T-helper 17 cell (primary cell): ENCODE results near the gene KDM2B. TPM values are rescaled to one million over a fixed set of nuclear protein-coding genes. Genes with fewer than 3 reads are reported as not detected.

ENCODE experiments used
- ATAC-seq: fragments of 150-1000 bp; cut with Tn5 transposase; 2 replicates; pipeline ENCODE4 v1.10.0; 2021; ENCODE audit warnings: mild to moderate bottlenecking, moderate library complexity
- DNase-seq, 3 donors: peaks; one replicate each; pipeline versions ENCODE4 v3.0.0 to v3.0.0-alpha.2; 2020 to 2021
- H3K9me3 ChIP-seq: one replicate; pipeline ENCODE4 v1.7.0; 2013; ENCODE audit warnings: low read length, mild to moderate bottlenecking; ENCODE audit not compliant: control insufficient read depth, poor library complexity, severe bottlenecking
- H3K27ac Mint-ChIP-seq: one replicate; pipeline ENCODE4 v1.8.0; 2022; ENCODE audit warnings: mild to moderate bottlenecking, moderate library complexity, mixed read lengths
- H3K27me3 Mint-ChIP-seq: one replicate; pipeline ENCODE4 v1.8.0; 2022; ENCODE audit warnings: mixed read lengths
- H3K36me3 Mint-ChIP-seq: one replicate; pipeline ENCODE4 v1.8.0; 2022; ENCODE audit warnings: low read depth, mixed read lengths
- H3K4me1 Mint-ChIP-seq: one replicate; pipeline ENCODE4 v1.8.0; 2022; ENCODE audit warnings: mild to moderate bottlenecking, mixed read lengths
- H3K4me3 Mint-ChIP-seq: one replicate; pipeline ENCODE4 v1.8.0; 2022; ENCODE audit warnings: mild to moderate bottlenecking, moderate library complexity, mixed read lengths
- total RNA-seq, 4 donors: library from RNA in 2 of 4; stranded (reverse) in 2 of 4; gene quantifications; one replicate each; pipeline ENCODE4 v1.2.3 and lab custom pipeline; 2022 to 2026

The KDM2B gene
- total RNA-seq, 2 donors from 2014 or later, result 87.6 to 94.0 TPM

DNA sequence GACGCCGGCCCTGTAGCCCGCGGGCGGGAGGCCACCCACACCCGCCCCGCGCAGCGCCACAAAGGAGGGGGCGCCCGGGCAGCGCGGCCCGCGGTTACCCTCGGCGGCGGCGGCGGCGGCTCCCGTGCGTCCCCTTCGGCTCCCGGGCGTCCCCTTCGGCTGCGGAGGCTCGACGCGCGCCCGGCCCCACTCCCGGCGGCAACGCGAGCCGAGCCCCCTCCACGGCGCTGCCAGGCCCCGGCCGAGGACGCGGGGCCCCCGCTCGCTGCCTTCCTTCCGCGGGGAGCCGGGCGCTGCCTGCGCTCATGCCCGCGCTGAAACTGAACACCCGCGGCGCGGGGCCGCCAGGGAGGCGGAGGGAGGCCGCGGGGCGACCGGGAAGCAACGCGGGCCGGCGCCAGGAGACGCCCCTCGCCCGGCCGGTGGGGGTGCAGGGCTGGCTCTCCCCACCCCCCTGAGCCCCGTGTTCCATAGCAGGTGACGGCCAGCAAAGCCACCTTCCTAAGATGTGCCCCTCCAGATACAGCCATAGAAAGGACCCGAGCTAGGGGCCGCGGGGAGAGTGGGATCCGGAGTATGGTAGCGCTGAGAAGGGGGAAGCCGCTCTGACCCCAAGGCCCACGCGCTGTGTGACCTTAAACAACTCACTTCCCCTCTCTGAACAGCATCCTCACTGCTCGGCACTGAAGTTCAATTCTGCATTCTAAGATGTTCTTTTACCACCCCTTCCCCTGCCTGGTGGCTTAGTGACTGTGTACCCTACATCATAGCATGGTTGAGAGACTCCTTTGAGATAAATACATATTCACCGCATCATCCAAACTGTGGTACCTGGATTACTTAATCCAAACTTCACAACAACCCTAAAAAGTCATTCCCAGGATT, 42.8 kb downstream of the KDM2B start:
- Mint-ChIP-seq H3K4me3 (peak overlapping the region; percentile 90), H3K27ac (peak overlapping the region; percentile 91), H3K4me1 (peaks cover 49% of the 10 kb centered on the region), H3K27me3 (no peaks in the 10 kb centered on the region), H3K36me3 (peaks cover 2% of the 10 kb centered on the region)
- H3K9me3 ChIP-seq, result no peaks in the 10 kb centered on the region
- peak in 2 of 3 donors; percentile 37 to 50 for DNase-seq
- ATAC-seq, result peak; percentile 5

GRCh38 chr12:121536899-121537813, 43.7 kb downstream of the KDM2B start:
- DNase-seq (peak; percentile 42 to 53 (median 49)), ATAC-seq (peak; percentile 24)
- peak overlapping the region; percentile 90 for H3K4me3 Mint-ChIP-seq
- peak overlapping the region; percentile 99 for H3K27ac Mint-ChIP-seq
- peaks cover 2% of the 10 kb centered on the region for H3K36me3 Mint-ChIP-seq
- H3K4me1 Mint-ChIP-seq, result peaks cover 46% of the 10 kb centered on the region
- H3K27me3 Mint-ChIP-seq, result no peaks in the 10 kb centered on the region
- H3K9me3 ChIP-seq, result no peaks in the 10 kb centered on the region

GRCh38 chr12:121536054-121536898, 44.5 kb downstream of the KDM2B start:
- Mint-ChIP-seq H3K27ac (peak overlapping the region; percentile 99), H3K4me3 (peak overlapping the region; percentile 90), H3K36me3 (peaks cover 2% of the 10 kb centered on the region), H3K4me1 (peaks cover 46% of the 10 kb centered on the region), H3K27me3 (no peaks in the 10 kb centered on the region)
- H3K9me3 ChIP-seq, result no peaks in the 10 kb centered on the region
- ATAC-seq (peak; percentile 54), DNase-seq (peak; percentile 35 to 50 (median 42))

DNA sequence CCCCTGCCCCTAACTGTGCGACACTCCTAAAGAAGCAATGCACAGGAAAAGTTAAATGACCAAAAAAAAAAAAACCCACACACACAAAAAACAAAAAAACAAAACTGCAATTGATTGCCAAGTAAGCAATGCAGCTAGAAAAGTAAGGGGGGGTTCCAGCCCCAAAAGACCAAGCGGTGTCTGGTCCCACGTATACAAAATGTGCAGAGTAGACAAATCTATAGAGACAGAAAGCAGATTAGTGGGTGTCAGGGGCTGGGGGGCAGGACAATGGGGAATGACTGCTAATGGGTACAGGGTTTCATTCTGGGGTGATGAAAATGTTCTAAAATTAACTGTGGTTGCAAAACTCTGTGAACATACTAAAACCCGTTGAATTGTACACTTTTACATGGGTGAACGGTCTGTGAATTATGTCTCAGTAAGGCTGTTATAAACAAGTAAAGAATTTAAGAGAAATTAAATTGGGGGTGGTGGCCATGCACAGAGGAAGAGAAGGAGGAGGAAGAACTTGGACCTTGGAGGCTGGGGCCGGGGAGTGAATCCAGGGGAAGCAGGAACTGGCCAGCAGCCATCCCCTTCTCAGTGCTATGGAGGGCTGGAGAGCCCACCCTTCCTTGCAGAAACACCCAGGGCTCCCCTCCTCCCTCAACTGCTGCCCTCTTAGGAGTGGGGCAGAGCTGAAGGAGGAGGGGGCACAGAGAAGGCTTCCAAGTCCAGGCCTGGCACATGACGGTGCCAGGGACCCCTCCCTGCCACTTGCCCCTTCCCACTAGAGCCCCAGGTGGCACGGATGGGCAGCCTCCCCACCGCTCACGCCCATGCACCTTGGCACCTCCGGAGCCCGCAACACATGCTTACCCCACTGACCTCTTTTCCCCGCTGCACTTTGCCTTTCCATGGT, 45.4 kb downstream of the KDM2B start:
- H3K27ac Mint-ChIP-seq, result peak overlapping the region; percentile 99
- peaks cover 4% of the 10 kb centered on the region for H3K36me3 Mint-ChIP-seq
- DNase-seq (no peak), ATAC-seq (no peak)
- peaks cover 55% of the 10 kb centered on the region for H3K4me1 Mint-ChIP-seq
- peak overlapping the region; percentile 90 for H3K4me3 Mint-ChIP-seq
- H3K27me3 Mint-ChIP-seq, result no peaks in the 10 kb centered on the region
- H3K9me3 ChIP-seq, result no peaks in the 10 kb centered on the region

DNA sequence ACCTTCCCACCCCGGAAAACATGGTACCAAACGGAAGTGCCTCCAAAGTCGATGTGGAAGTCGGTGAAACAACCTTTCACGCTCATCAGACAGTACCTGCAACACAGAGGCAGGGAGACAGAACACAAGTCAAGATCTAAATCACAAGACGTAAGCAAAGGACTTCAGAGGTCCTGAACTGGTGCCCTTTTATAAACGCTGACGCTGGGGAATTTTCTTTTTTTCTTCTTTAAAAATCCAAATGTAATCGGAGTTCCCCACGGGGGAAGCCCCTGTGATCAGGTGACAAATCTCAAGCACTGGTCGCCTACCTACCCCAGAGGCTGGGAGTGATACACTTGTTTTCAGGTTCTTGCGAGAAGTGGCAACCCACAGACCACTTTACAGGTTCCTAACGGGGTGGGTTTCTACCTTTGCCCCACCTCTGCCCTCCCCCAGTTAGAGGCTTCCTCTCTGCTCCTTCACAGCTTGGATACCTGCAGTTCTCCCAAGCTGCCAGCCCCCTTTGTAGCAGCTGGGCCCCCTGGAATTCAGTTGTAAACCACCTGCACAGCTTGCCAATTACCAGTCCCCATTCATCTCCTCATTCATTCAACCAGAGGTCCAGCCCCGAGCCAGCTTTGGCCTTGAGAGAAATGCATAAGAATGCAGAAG, 46.2 kb downstream of the KDM2B start:
- H3K4me3 Mint-ChIP-seq, result peak overlapping the region; percentile 71

DNA sequence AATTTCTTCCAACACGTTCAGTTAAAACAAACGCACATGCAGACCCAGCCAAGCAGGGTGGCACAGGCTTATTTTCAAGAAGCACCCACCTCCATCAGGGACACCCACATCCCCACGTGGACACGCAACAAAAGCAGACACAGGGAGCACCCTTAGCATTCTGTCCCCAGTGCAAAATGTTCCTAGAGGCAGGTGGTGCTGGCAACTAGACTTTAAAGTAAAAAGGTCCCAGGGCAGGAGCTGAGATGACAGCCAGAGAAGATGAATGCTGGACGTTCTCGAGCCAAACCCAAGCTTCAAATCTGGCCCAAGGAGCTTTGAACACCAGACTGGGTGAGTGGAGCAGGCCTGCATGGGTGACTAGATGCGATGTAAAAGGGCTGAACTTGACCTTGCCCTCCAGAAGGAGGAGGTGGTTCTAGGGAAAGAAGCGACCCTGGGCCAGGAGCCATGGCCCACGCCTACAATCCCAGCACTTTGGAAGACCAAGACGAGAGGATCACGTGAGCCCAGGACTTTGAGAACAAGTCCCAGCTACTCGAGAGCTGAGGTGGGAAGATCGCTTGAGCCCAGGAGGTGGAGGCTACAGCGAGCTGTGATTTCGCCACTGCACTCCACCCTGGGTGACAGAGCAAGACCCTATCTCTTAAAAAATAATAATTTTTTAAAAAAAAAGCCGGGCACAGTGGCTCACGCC, 47.3 kb downstream of the KDM2B start:
- Mint-ChIP-seq H3K27me3 (no peaks in the 10 kb centered on the region), H3K4me1 (peaks cover 47% of the 10 kb centered on the region), H3K4me3 (peak overlapping the region; percentile 49), H3K36me3 (peaks cover 5% of the 10 kb centered on the region), H3K27ac (peak overlapping the region; percentile 99)
- no peak for ATAC-seq
- no peaks in the 10 kb centered on the region for H3K9me3 ChIP-seq
- DNase-seq, result no peak

More for the DNA sequence above, 46.2 kb downstream of the KDM2B start:
- Mint-ChIP-seq H3K36me3 (peaks cover 5% of the 10 kb centered on the region), H3K27ac (peak overlapping the region; percentile 99), H3K4me1 (peaks cover 49% of the 10 kb centered on the region), H3K27me3 (no peaks in the 10 kb centered on the region)
- H3K9me3 ChIP-seq, result no peaks in the 10 kb centered on the region
- DNase-seq (peak; percentile 50 to 74 (median 64)), ATAC-seq (peak; percentile 77)

DNA sequence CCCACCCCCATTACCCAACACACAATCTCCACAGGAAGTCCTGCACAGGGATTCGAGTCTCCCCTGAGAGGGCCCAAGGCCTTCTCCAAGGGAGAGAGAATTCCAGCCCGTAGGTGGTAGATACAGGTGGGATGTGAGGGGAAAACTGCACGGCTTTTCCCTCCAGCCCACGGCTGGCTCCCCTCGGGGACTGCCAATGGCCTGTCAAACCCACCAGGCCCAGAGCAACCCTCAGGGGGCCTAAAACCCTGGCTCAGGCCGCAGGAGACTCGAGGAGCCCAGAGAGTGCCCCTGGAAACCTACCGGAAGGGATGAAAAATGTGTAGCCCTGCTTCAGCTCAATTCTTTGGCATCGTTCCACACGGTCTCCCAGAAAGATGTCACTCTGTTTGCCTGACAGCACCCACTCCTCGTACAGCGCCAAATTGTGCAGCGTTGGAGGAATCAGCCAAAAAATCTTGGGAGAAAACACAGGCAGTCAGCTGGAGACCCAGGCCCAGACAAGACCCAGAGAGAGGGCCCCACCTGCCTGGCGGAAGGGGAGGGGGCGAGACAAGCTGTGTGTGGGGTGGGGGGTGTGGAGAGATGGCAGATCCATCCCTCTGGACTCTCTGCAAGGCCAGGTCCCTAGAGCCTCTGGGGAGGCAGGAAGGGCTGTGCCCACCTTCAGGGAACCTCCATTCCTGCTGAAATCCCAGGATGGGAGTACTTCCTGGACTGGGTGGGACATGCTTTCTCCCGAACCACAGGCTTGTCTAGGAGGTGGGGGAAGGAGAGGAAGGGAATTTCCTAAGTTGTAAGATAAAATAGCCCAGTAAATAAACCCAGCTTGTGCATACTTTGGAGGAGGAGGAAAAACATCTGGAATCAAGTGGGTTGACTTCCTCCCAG, 48.1 kb downstream of the KDM2B start:
- no peak for DNase-seq
- no peaks in the 10 kb centered on the region for H3K9me3 ChIP-seq
- ATAC-seq, result no peak
- Mint-ChIP-seq H3K4me3 (peak overlapping the region; percentile 56), H3K4me1 (peaks cover 43% of the 10 kb centered on the region), H3K36me3 (peaks cover 5% of the 10 kb centered on the region), H3K27me3 (no peaks in the 10 kb centered on the region), H3K27ac (peak overlapping the region; percentile 99)

DNA sequence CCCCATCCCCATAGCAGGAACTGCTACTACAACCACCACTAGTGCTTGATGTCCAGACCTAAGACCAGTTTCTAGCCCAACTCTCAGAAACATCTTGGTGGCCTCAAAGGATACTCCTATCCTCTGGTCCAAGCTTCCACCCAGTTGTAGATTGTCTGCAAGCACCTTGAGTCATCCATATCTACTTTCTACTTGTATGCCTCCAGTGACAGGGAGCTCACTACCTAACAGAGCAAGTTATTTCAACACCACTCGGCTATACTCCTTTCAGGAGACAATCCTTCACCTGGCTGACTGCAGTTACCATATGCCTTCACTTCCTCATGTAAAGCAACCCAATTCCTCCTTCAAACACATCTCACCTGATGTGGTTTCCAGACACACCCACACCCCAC, 49.5 kb downstream of the KDM2B start:
- H3K4me1 Mint-ChIP-seq, result peaks cover 39% of the 10 kb centered on the region
- no peaks in the 10 kb centered on the region for H3K27me3 Mint-ChIP-seq
- peaks cover 5% of the 10 kb centered on the region for H3K36me3 Mint-ChIP-seq
- no peaks in the 10 kb centered on the region for H3K9me3 ChIP-seq
- H3K4me3 Mint-ChIP-seq, result peak overlapping the region; percentile 52
- DNase-seq (no peak), ATAC-seq (no peak)
- peak overlapping the region; percentile 99 for H3K27ac Mint-ChIP-seq

- peaks cover 5% of the 10 kb centered on the region for H3K36me3 Mint-ChIP-seq
- H3K27ac Mint-ChIP-seq, result peak overlapping the region; percentile 99
- H3K4me3 Mint-ChIP-seq, result peak overlapping the region; percentile 63
- H3K4me1 Mint-ChIP-seq, result peaks cover 35% of the 10 kb centered on the region
- DNase-seq, result peak; percentile 29 to 51 (median 44)
- no peaks in the 10 kb centered on the region for H3K27me3 Mint-ChIP-seq
- ATAC-seq, result peak; percentile 42
- H3K9me3 ChIP-seq, result no peaks in the 10 kb centered on the region
These were observed 50.0 kb downstream of the KDM2B start for GRCh38 chr12:121530600-121531355.

DNA sequence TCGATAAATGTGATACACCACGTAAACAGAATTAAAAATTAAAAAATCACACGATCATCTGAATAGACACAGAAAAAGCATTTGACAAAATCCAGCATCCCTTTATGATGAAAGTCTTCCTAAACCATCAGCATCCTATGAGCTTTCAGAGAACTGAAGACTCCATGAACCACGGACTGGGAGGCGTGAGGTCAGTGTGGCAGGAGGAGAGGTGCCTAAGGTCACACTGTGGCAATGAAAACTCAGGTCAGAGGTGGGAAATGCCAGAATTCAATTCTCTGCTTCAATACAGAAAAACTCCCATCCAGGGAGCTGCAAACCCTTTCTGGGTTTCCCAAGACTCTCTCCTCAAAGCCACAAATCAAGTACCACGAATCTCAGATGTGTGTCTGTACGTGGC, 51.6 kb downstream of the KDM2B start:
- H3K9me3 ChIP-seq, result no peaks in the 10 kb centered on the region
- no peak overlapping the region for H3K4me3 Mint-ChIP-seq
- H3K27ac Mint-ChIP-seq, result peak overlapping the region; percentile 79
- H3K4me1 Mint-ChIP-seq, result peaks cover 24% of the 10 kb centered on the region
- ATAC-seq (no peak), DNase-seq (no peak)
- peaks cover 5% of the 10 kb centered on the region for H3K36me3 Mint-ChIP-seq
- no peaks in the 10 kb centered on the region for H3K27me3 Mint-ChIP-seq
